ENCODE data around the gene SPATS1.
"Not testable (repeated sequence)": the region's sequence is repeated elsewhere in the genome, so short reads cannot be mapped to it uniquely, and the experiment has no call there.

Gene SPATS1

DNA sequence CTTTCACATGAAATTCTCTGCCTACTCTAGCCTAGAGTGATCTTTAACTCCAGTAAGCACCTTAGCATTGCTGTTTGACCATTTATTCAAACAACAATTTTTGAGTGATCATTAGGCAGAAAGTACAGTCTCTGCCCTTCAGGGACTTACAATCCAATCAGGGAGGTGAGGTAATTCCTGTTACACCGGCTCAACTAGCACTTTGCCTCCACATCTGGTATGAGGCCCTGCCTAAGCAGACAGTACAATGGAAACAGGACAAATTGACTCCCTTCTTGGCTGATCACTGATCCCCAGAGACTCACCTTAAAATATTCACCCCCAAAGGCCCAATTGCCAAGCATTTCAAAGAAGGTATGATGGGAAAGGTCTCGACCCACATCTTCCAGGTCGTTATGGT lies 30.7 kb upstream of the SPATS1 start:
- no peak for DNase-seq

DNA sequence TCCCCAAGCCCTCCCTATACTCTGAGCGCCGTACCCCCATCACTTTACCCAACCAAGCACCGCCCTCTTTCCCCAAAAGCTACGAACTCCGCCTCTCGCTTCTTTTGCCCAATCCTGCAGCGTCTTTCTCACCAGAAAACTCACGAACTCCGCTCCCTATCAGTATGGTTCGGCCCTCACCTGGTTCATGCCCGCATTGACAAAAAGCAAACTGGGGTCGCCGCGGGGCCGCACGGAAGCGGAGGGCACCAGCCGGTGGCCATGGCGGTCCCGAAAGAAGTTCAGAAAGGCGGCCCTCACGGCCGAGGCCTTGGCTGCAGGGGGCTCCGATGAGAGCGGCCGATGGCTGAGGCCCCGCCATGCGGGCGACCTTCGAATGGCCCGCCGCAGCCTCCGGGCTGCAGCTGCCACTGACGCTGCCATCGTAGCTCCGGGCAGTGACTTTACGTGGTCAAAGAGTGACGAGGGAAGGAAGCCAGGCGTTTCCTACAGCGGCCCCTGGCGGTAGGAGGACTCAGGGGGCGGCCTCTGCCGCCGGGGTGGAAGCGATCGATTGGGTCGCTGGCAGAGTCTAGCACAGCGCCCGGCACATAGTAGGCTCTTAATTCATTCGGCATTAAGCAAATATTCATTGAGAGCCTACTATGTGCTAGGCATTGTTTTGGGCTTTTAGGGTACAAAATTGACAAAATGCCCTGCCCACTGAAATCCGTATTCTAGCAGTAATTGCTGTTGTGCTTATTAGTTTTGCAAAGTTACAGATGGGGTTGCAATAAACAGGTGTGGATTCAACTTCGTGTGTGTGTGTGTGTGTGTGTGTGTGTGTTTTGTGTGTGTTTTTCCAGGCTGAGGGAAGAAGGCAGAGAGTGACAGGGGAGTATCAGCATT lies 29.3 kb upstream of the SPATS1 start, which contains the start of gene AARS2:
AARS2 (minus strand) TSS at position 447 of the 888 bp plus-strand sequence; CDS start at position 423, 24 bp downstream.
- DNase-seq, result peak; percentile 96

DNA sequence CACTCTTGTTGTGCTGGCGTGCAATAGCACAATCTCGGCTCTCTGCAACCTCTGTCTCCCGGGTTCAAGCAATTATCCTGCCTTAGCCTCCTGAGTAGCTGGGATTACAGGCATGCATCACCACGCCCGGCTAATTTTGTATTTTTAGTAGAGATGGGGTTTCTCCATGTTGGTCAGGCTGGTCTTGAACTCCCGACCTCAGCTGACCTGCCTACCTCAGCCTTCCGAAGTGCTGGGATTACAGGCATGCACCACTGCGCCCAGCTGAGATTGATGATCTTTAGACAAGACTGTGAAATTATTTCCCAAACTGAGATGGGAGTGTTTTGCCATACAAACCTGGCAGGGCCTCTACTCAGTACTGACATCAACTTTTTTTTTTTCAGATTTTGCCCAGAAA lies 27.8 kb upstream of the SPATS1 start:
- not testable (repeated sequence) for DNase-seq

- DNase-seq, result no peak
Measured at GRCh38 chr6:44315516-44315915, 26.9 kb upstream of the SPATS1 start.

DNA sequence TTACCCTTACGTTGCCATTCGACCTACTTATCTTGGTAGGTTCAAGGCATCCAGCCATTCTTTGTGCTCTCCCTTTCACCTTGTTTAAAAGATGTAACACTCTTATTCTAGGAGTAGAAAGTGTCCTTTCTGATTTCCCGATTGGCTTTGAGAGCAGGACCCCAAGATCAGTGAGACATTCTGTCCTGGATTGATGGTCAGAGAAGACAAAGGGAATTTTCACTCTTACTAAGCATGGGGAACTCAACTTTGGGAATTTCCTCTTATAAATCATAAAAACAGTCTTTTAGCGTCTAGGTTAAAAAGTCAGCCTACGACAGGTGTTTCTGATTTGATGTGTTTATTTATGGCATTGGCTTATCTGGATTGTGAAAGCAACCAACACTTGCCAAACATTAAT lies 26.5 kb upstream of the SPATS1 start:
- no peak for DNase-seq

GRCh38 chr6:44316481-44316880 lies 26.0 kb upstream of the SPATS1 start:
- no peak for DNase-seq

GRCh38 chr6:44317136-44317631 lies 25.3 kb upstream of the SPATS1 start:
- not testable (repeated sequence) for DNase-seq

DNA sequence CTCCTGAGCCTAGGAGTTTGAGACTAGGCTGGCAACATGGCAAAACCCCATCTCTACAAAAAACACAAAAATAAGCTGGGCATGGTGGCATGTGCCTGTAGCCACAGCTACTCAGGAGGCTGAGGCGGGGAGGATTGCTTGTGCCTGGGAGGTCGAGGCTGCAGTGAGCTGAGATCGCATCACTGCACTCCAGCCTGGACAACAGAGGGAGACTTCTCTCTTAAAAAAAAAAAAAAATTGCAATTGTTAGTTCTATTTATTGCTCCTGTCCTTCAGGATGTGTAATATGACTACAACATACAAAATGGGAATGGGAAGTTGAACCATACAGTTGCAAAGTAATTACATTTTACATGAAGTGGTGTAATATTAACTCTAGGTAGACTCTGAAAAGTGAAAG lies 21.2 kb upstream of the SPATS1 start:
- no peak for DNase-seq

DNA sequence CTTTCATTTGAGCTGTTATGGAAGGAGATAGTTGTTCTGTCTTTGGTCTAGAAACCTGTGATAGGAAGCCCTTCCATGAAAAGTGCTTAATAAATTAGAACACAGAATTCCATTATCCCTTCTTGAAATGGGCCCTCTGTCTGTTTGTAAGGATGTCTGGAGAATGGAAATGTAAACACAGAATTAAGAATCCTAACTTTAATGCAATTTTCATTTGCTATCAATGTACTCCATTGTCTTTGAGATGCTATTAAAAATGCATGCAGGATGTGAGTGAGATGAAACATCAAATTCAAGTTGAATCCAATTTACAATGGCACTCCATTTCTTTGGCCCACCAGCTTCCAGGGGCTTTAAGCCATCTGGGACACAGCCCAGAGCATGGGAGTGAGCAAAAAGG lies 15.4 kb upstream of the SPATS1 start:
- no peak for DNase-seq

GRCh38 chr6:44327760-44328159 lies 14.7 kb upstream of the SPATS1 start:
- DNase-seq, result no peak

GRCh38 chr6:44328203-44328602 lies 14.2 kb upstream of the SPATS1 start:
- not testable (repeated sequence) for DNase-seq

GRCh38 chr6:44329858-44330257 lies 12.6 kb upstream of the SPATS1 start:
- no peak for DNase-seq

GRCh38 chr6:44332585-44332984 lies 9.9 kb upstream of the SPATS1 start:
- peak; percentile 4 for DNase-seq

DNA sequence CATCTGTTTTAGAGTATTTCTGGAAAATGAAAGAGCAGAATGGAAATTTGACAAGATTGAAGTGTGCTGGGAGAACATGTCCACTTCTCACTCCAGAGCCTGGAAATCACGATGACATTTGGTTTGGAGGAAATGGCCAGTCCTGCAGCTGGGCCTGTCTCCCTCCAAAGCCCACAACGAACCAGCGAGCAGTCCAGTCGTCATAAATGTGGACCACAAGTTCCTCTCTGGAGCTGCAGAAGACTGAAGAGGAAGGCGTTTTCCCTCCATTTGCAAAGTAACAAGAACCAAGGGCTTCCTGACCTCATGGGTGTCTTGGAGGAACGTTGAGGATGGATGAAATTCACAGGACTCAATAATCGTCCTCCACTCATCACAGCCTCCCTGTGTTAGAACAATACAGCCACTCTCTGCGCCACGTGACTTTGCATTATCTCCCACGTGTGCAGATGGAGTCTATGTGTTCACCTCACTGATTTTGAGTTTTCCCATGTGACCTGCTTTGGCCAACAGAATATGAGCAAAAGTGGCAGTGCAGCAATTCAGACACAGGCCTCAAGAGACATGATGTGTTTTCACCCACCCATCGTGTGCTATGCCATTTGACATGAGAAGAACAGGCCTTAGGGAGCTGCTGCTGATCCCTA lies 9.1 kb upstream of the SPATS1 start:
- DNase-seq, result no peak

GRCh38 chr6:44333942-44334341 lies 8.5 kb upstream of the SPATS1 start:
- no peak for DNase-seq

- DNase-seq, result no peak
Measured at GRCh38 chr6:44335631-44336030, 6.8 kb upstream of the SPATS1 start.

GRCh38 chr6:44338228-44339122 lies 4.0 kb upstream of the SPATS1 start:
- DNase-seq, result peak; percentile 77

DNA sequence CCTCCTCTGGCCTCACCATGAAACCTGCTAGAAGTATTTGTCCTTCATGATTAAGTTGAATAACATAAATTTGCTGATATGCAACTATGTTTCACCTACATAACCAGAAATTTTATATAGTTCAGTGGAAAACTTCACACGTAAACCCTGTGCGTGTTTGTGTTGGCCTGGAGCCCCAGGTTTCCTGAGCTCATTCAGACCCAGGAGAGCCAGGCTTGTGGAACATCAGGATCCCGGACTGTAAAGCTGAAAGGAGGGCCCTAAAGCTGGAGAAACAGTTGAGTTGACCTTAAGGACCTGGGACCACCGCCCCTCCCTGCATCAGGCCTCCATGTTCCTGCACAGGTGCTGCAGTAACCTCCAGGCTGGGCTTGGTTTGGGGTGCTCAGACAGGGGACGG lies 3.1 kb upstream of the SPATS1 start:
- DNase-seq, result no peak

GRCh38 chr6:44339763-44340625 lies 2.5 kb upstream of the SPATS1 start:
- peak; percentile 43 for DNase-seq

GRCh38 chr6:44341095-44341890 lies 1.2 kb upstream of the SPATS1 start:
- no peak for DNase-seq

GRCh38 chr6:44342052-44342451 lies 398 bp upstream of the SPATS1 start:
- no peak for DNase-seq
